Measurements from ENCODE around the gene TMEM145.
A peak's percentile ranks its signal among the peaks of the same experiment; 100 is the strongest.

The TMEM145 gene

DNA sequence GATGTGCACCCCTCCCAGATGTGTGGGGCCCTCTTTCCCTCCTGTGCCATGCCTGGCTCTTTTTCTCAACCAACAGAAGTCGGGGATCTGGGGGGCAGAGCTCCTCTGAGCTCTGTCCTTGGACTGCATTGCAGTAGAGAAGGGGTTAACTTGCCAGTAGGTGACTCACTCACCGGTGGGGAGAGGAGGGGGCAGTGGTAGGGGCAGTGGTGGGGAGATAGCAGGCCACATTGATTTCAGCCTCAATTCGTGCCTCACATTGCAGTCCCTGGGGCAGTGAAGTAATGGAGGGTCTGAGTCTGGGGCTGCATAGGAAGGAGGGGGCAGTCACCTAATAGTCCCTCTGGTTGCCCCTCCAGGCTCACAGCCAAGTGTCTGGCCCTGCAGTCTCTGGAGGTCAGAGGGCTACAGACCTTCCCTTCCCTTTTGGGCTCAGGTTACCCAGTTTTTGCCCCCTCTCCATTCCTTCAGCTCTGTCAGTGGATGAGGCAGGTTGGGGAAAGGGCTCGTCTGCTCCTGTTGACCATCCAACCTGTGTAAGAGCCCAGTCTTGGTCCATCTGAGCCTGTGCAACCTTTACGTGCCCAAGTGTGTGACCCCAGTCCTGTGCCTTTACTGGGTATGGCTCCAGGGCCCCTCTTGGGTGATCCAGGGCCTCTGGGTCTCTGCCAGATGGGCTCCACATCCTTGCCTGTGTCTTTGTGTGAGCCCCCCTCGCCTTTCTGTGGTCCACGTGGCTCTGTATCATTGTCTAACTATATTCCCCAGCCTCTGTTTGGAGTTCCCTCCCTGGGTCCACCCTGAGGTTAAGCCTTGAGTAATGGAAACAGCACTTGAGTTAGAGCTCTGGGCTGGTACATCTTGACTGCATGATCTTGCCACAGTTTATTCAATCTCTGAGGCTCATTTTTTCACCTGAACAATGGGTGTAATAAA lies 31.0 kb upstream of the TMEM145 start:
- no peak overlapping the region; the same call in 1 of the 2 replicates for H3K4me3 ChIP-seq (ENCODE audit: low read depth, low read length)
- TF ChIP-seq, protein P1, sequence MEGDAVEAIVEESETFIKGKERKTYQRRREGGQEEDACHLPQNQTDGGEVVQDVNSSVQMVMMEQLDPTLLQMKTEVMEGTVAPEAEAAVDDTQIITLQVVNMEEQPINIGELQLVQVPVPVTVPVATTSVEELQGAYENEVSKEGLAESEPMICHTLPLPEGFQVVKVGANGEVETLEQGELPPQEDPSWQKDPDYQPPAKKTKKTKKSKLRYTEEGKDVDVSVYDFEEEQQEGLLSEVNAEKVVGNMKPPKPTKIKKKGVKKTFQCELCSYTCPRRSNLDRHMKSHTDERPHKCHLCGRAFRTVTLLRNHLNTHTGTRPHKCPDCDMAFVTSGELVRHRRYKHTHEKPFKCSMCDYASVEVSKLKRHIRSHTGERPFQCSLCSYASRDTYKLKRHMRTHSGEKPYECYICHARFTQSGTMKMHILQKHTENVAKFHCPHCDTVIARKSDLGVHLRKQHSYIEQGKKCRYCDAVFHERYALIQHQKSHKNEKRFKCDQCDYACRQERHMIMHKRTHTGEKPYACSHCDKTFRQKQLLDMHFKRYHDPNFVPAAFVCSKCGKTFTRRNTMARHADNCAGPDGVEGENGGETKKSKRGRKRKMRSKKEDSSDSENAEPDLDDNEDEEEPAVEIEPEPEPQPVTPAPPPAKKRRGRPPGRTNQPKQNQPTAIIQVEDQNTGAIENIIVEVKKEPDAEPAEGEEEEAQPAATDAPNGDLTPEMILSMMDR (IDR thresholded peaks at IDR 0.05; ENCODE audit: insufficient read depth, low read depth, low read length, missing control alignments): no peak
- DNase-seq (ENCODE audit: low read depth): no peak

DNA sequence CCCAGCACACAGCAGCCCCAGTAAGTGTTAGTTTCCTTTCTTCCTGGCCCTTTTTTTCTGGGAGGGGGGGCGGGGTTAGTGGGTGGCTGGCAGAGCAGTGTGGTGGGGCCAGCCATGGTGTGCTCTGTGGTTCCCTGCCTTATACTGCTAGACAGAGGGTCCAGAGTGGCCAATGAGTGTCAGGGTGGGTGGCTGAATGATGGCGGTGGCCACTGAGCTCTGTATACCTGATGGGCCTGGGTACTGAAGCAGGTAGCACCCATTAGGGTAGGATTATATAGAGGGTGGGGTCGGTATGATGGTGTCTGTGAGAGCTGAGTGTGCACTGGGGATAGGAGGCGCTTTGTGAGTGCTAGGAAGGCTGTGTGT lies 30.3 kb upstream of the TMEM145 start:
- H3K4me3 ChIP-seq (ENCODE audit: low read depth, low read length): peak overlapping the region; percentile 43; the same call in 1 of the 2 replicates
- TF ChIP-seq, protein P1 (IDR thresholded peaks at IDR 0.05; ENCODE audit: insufficient read depth, low read depth, low read length, missing control alignments): no peak

DNA sequence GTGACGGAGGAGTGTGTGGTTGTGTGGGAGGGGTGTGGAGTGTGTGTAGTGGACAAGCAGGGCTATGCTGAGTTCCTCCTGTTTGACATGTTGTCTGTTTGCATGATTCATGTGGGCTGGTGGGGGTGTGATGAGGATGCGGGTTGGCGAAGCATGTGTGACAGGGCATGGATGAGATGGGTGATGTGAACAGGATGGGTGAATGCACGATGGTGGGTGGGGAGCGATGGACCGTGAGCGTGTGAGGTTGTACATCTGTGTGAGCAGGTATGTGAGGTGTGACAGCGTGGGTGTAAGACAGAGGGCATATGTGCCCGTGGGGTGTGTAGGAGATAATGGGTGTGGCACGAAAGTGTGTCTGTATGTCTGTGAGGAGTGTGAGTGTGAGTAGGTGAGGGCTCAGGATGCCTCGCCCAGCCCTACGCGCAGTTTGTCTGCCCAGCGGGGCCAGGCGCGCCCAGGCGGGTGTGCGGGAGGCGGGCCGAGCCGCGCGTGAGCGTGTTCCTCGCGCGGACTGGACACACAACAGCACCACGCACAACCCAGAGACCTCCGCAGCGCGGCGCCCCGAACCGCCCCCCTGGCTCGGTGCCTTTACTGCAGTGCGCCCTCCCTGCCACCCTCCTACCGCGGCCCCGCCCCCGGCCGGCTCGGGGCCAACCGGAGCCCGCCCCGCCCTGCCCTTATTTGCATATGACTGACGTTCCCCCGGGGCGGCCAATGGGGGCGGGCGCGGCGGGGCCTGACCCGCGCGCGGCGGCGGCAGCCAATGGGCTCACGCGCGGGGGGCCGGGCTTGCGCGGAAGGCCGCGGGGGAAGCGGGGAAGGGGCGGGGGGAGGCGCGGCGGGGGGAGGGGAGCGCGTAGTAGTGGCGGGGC lies 29.7 kb upstream of the TMEM145 start:
- DNase-seq (ENCODE audit: low read depth): peak; percentile 96
- TF ChIP-seq, protein P1 (IDR thresholded peaks at IDR 0.05; ENCODE audit: insufficient read depth, low read depth, low read length, missing control alignments): no peak
- H3K4me3 ChIP-seq (ENCODE audit: low read depth, low read length): peak overlapping the region; percentile 43

More for the DNA sequence above, 30.3 kb upstream of the TMEM145 start:
- DNase-seq (ENCODE audit: low read depth): peak; percentile 8

DNA sequence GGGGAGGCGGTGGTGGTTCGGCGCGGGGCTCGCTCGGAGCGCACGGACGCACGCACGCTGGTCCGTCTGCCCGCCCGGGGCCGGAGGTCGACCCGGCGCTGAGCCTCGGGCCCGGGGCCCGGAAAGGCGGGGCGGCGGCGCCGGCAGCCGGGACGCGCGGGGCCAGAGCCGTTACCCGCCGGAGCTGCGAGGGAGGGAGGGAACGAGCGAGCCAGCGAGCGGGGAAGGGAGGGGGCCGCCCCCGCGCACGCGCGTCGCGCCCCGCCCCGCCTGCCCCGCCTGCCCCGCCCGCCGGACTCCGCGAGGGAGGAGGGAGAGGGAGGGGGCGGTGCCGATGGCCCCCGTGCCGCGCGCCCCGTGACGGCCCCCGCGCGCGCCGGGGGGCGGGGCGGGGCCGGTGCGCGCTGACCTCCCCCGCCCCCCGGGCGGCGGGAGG lies 29.0 kb upstream of the TMEM145 start:
- no peak overlapping the region; the same call in 1 of the 2 replicates for H3K4me3 ChIP-seq (ENCODE audit: low read depth, low read length)
- DNase-seq (ENCODE audit: low read depth): peak; percentile 91
- TF ChIP-seq, protein P1 (IDR thresholded peaks at IDR 0.05; ENCODE audit: insufficient read depth, low read depth, low read length, missing control alignments): no peak

DNA sequence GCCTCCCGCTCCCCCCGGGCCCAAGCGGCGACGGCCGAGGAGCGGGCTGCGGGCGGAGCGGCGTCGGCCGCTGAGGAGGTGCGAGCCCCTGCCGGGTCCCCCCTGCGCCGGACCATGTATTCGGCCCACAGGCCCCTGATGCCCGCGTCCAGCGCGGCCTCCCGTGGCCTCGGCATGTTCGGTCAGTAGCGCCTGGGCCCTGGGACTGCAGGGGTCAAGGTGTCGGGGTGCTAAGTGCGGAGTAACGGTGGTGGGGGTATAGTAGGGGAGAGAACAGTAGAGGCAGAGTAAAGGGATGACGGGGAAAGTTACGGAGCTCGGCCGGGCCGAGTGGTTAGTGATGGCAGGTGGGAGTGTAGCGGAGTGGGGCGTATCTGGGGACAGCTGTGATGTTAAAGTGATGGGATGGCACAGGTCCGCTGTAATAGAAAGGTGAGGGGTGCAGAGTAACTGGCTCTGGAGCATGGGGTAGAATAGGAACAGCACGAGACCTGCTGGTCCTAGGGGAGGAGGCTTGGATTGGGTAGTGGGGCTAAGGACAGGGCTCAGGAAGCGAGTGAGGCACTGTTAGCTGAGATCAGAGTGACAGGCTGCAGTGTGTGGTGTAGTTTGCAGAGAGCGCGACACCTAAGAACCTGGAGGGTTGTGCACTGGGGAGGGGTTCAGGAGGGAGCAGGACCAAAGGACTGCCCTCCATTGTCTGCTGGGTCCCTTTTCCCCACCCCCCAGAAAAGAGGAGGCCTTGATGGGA lies 28.3 kb upstream of the TMEM145 start:
- peak; percentile 23 for DNase-seq (ENCODE audit: low read depth)
- H3K4me3 ChIP-seq (ENCODE audit: low read depth, low read length): peak overlapping the region; percentile 91
- TF ChIP-seq, protein P1 (IDR thresholded peaks at IDR 0.05; ENCODE audit: insufficient read depth, low read depth, low read length, missing control alignments): no peak

DNA sequence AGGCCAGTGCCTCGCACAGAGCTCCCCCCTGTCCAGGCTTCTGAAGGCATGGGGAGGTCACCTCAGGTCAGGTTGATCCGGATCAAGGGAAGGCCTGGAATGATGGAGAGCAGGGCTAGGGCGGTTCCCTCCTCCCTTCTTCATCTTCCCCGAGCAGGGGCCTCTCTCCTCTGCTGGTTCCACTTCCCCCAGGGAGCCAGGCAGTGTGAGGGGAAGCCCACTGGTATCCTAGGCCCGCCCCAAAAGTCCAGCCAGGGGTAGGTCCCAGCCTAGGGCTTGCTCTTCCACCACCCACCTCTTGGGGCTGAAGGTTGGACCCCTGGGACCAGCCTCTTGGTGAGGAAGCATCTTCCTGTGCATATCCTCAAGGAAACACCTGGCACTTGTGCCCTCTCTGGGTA lies 27.6 kb upstream of the TMEM145 start:
- DNase-seq (ENCODE audit: low read depth): peak; percentile 38
- peak overlapping the region; percentile 91 for H3K4me3 ChIP-seq (ENCODE audit: low read depth, low read length)

More for the DNA sequence above, 27.6 kb upstream of the TMEM145 start:
- TF ChIP-seq, protein P1 (IDR thresholded peaks at IDR 0.05; ENCODE audit: insufficient read depth, low read depth, low read length, missing control alignments): no peak
